ENCODE results near the gene FANCC.

GRCh38 chr9:95087659-95088242, 229.8 kb downstream of the FANCC start:
- TF ChIP-seq, protein P1, sequence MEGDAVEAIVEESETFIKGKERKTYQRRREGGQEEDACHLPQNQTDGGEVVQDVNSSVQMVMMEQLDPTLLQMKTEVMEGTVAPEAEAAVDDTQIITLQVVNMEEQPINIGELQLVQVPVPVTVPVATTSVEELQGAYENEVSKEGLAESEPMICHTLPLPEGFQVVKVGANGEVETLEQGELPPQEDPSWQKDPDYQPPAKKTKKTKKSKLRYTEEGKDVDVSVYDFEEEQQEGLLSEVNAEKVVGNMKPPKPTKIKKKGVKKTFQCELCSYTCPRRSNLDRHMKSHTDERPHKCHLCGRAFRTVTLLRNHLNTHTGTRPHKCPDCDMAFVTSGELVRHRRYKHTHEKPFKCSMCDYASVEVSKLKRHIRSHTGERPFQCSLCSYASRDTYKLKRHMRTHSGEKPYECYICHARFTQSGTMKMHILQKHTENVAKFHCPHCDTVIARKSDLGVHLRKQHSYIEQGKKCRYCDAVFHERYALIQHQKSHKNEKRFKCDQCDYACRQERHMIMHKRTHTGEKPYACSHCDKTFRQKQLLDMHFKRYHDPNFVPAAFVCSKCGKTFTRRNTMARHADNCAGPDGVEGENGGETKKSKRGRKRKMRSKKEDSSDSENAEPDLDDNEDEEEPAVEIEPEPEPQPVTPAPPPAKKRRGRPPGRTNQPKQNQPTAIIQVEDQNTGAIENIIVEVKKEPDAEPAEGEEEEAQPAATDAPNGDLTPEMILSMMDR (IDR thresholded peaks at IDR 0.05 in 8 of 11, conservative IDR thresholded peaks at IDR 0.05 in 3 of 11), result no peak
- TF ChIP-seq POLR2A (IDR thresholded peaks at IDR 0.05), result no peak

Measured in spleen (tissue), 7 donors.